OCI-LY7 (cell line): ENCODE data around the gene TRPM2. TPM values are rescaled to one million over a fixed set of nuclear protein-coding genes. Genes with fewer than 3 reads are reported as not detected.
"Not testable (repeated sequence)": the region's sequence is repeated elsewhere in the genome, so short reads cannot be mapped to it uniquely, and the experiment has no call there.

Experiments used
- BruUV-seq: library from RNA; stranded (reverse); fragments of 400-500 nt; replicated peaks from 2 replicates; lab custom pipeline; 2021; lab: Mats Ljungman, UMichigan
- CTCF ChIA-PET: fragments of 300-600 bp; sonication (Branson Sonifier 250); formaldehyde crosslinking; loops from one replicate; lab custom pipeline; 2022; ENCODE audit warnings: antibody characterized with exemption; ENCODE audit not compliant: unreplicated experiment; lab: Charles Lee
- POLR2A ChIA-PET: fragments of 300-600 bp; sonication (Branson Sonifier 250); formaldehyde crosslinking; loops from one replicate; lab custom pipeline; 2022; ENCODE audit warnings: antibody characterized with exemption; lab: Charles Lee
- DNase-seq: peaks from one replicate; pipeline ENCODE4 v3.0.0-alpha.2; 2015; ENCODE audit warnings: low spot score
- H2AFZ ChIP-seq: fragments of 200-600 bp; sonication (generic), shearing (Covaris generic); 2 replicates; pipeline ENCODE4 v1.6.1; 2014; ENCODE audit warnings: mild to moderate bottlenecking, antibody characterized with exemption, low read length, moderate library complexity
- H3K27ac ChIP-seq: fragments of 200-600 bp; sonication (generic); 2 replicates; pipeline ENCODE4 v1.5.1; 2014; ENCODE audit warnings: mixed run types, low read depth, mild to moderate bottlenecking, moderate library complexity, low read length, inconsistent platforms; ENCODE audit not compliant: poor library complexity, severe bottlenecking
- H3K36me3 ChIP-seq: fragments of 200-600 bp; sonication (generic); 2 replicates; pipeline ENCODE4 v1.6.1; 2014; ENCODE audit warnings: mild to moderate bottlenecking, antibody characterized with exemption, low read length, moderate library complexity, mixed read lengths; ENCODE audit not compliant: insufficient read depth
- H3K4me1 ChIP-seq: fragments of 200-600 bp; sonication (generic); 2 replicates; pipeline ENCODE4 v1.5.1; 2014; ENCODE audit warnings: mild to moderate bottlenecking, low read length; ENCODE audit not compliant: insufficient read depth, poor library complexity, severe bottlenecking
- H3K4me2 ChIP-seq: fragments of 200-600 bp; sonication (generic); 2 replicates; pipeline ENCODE4 v1.6.1; 2014; ENCODE audit warnings: mild to moderate bottlenecking, low read length
- H3K4me3 ChIP-seq: fragments of 200-600 bp; sonication (generic); 2 replicates; pipeline ENCODE4 v1.5.1; 2014; ENCODE audit warnings: mild to moderate bottlenecking, low read depth, low read length; ENCODE audit not compliant: poor library complexity, severe bottlenecking
- H3K79me2 ChIP-seq: fragments of 200-600 bp; sonication (generic); 2 replicates; pipeline ENCODE4 v1.6.1; 2016; ENCODE audit warnings: low read depth, mild to moderate bottlenecking, low read length, moderate library complexity, mixed read lengths; ENCODE audit not compliant: insufficient read depth
- H3K9me2 ChIP-seq: fragments of 200-600 bp; sonication (generic); 2 replicates; pipeline ENCODE4 v1.6.1; 2016; ENCODE audit warnings: mild to moderate bottlenecking, low read length, mixed read lengths; ENCODE audit not compliant: insufficient read depth
- H3K9me3 ChIP-seq: fragments of 200-600 bp; sonication (generic); 2 replicates; pipeline ENCODE4 v1.6.1; 2014; ENCODE audit warnings: mild to moderate bottlenecking, mixed run types, low read length, mixed read lengths
- H4K20me1 ChIP-seq: fragments of 200-600 bp; sonication (generic); 2 replicates; pipeline ENCODE4 v1.6.1; 2014; ENCODE audit warnings: mild to moderate bottlenecking, antibody characterized with exemption, low read length, moderate library complexity, mixed read lengths; ENCODE audit not compliant: insufficient read depth
- EZH2phosphoT487 ChIP-seq: fragments of 200-600 bp; sonication (generic); IDR thresholded peaks from 2 replicates; pipeline ENCODE4 v1.6.1; 2018; ENCODE audit warnings: low read depth, borderline replicate concordance, mild to moderate bottlenecking, mixed run types, antibody characterized with exemption, low read length, moderate library complexity, mixed read lengths
- intact Hi-C: fragments of 100-400 bp; cut with micrococcal nuclease; formaldehyde crosslinking; loops from one replicate; pipeline ENCODE4 v1.10.0; 2022; ENCODE audit not compliant: unreplicated experiment
- total RNA-seq, 2 experiments: library from RNA; depleted of rRNA in 1 of 2; stranded (reverse); fragments of >200 nt in 1 of 2; shearing (Covaris generic) in 1 of 2; gene quantifications; 2 replicates each; pipeline ENCODE4 v1.2.3, GENCODE V29; 2014 to 2022
- TF ChIP-seq, protein P1 (sequence below): fragments of 200-600 bp; sonication (generic); conservative IDR thresholded peaks from 2 replicates; pipeline ENCODE4 v1.5.1; 2014; ENCODE audit warnings: mild to moderate bottlenecking, antibody characterized with exemption, low read length, moderate library complexity, mixed read lengths

Gene TRPM2
- total RNA-seq, 2 experiments from 2014 or later = 1.8 to 7.1 TPM

DNA sequence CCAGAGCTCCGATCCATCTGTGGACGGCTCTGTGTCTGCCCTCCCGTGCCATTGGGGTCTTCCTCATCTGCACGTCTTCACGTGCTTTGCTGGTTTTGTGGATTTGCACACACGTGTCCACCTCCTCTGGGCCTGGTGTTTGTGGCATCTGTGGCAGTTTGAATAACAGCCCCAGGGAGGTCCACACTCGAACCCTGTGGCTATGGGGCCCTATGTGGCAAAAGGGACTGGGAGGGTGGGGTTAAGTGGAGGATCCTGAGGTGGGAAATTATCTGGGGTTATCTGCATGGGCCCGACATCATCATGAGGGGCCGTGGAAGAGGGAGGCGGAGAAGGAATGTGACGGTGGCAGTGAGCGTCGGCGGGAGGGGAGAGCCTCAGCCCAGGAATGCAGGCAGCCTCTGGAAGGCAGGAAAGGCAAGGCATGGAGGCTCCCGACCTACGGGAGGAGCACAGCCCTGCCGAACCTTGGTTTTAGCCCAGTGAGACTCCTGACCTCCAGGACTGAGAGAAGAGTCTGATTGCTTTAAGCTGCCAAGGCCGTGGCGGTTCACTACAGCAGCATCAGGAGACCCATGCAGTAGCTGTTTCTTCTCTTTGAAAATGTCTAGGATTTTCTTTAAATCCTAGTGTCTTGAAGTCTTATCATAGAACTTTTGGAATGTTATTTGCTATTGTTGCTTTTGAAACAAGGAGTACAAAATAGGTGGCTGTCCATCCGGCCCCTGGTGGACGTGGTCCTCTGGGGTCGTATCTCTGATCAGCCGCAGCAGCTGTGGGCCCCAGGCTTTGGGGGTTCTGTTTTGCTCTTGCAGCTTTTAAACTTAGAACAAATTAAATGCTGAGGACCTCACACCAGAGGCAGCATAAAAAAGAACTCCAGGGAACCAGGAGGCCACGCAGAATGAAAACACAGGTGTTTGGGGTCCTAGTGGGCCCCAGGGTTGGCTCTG is 61.9 kb downstream of the TRPM2 start:
- Histone ChIP-seq H3K4me2 (no peak overlapping the region), H3K9me2 (no peaks in the 10 kb centered on the region), H2AFZ (no peak overlapping the region), H3K4me1 (no peaks in the 10 kb centered on the region), H3K36me3 (no peaks in the 10 kb centered on the region), H4K20me1 (no peaks in the 10 kb centered on the region), H3K27ac (no peak overlapping the region), H3K4me3 (no peak overlapping the region), H3K9me3 (no peaks in the 10 kb centered on the region), H3K79me2 (no peaks in the 10 kb centered on the region)
- no peak for TF ChIP-seq EZH2phosphoT487
- TF ChIP-seq, protein P1, sequence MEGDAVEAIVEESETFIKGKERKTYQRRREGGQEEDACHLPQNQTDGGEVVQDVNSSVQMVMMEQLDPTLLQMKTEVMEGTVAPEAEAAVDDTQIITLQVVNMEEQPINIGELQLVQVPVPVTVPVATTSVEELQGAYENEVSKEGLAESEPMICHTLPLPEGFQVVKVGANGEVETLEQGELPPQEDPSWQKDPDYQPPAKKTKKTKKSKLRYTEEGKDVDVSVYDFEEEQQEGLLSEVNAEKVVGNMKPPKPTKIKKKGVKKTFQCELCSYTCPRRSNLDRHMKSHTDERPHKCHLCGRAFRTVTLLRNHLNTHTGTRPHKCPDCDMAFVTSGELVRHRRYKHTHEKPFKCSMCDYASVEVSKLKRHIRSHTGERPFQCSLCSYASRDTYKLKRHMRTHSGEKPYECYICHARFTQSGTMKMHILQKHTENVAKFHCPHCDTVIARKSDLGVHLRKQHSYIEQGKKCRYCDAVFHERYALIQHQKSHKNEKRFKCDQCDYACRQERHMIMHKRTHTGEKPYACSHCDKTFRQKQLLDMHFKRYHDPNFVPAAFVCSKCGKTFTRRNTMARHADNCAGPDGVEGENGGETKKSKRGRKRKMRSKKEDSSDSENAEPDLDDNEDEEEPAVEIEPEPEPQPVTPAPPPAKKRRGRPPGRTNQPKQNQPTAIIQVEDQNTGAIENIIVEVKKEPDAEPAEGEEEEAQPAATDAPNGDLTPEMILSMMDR = no peak
- ChIA-PET CTCF (no interaction called here), POLR2A (no interaction called here)
- no TSS peak for BruUV-seq
- intact Hi-C loops = no loop called here
- no peak for DNase-seq

DNA sequence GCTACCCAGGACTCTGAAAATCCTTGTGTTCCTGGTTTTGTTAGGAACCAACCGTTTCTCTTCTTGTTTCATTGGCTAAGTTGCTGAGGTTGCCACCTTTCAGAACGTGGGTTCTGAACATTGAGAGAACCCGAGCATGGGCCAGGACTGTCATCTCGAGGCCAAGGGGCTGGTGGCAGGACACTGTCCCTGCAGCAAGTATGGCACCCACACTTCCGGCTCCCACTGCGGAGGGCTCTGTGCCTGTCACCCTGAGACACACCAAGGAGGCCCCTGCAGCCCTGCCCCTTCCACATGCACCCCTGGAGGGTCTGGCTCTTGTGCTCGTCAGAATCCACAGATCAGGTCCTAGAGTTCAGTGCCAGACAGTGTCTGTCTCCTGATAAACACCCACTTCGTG is 62.8 kb downstream of the TRPM2 start:
- POLR2A ChIA-PET = no interaction called here
- Histone ChIP-seq H3K79me2 (no peaks in the 10 kb centered on the region), H3K4me3 (no peak overlapping the region), H3K9me2 (no peaks in the 10 kb centered on the region), H2AFZ (no peak overlapping the region), H3K27ac (no peak overlapping the region), H3K4me2 (no peak overlapping the region), H4K20me1 (no peaks in the 10 kb centered on the region), H3K4me1 (no peaks in the 10 kb centered on the region), H3K9me3 (no peaks in the 10 kb centered on the region), H3K36me3 (no peaks in the 10 kb centered on the region)
- CTCF ChIA-PET = no interaction called here
- intact Hi-C loops = no loop called here
- no TSS peak for BruUV-seq
- DNase-seq = no peak
- no peak for TF ChIP-seq EZH2phosphoT487
- TF ChIP-seq, protein P1 = no peak

GRCh38 chr21:44417621-44418107 is 64.2 kb downstream of the TRPM2 start:
- H4K20me1 ChIP-seq, DNase-seq, H3K79me2 ChIP-seq, POLR2A ChIA-PET, H3K36me3 ChIP-seq, H3K9me2 ChIP-seq, H3K4me2 ChIP-seq, H2AFZ ChIP-seq, H3K4me1 ChIP-seq, intact Hi-C loops, H3K4me3 ChIP-seq, CTCF ChIA-PET, H3K9me3 ChIP-seq, H3K27ac ChIP-seq, BruUV-seq: not testable (repeated sequence)
